Measurements from ENCODE around the gene ST6GAL2. TPM values are rescaled to one million over a fixed set of nuclear protein-coding genes. Genes with fewer than 3 reads are reported as not detected.

The ST6GAL2 gene
- total RNA-seq, 2 donors from 2014 or later = 7.8 to 17.9 TPM

DNA sequence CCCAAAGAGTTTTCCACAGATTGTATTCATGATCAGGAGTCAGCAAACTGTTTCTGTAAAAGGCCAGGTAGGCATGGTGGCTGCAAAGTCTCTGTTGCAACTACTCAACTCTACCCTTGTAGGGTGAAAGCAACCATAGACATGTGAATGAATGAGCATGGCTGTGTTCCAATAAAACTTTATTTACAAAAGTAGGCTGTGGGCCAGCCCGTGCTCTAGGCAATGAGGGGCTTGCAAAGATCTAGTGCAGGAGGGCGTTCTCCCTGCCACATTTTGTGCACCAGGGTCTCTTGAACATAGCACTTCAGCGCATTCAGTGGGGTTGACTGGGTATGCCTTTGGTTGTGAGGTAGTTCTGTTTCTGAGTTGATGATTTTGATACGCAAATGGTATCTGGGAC is 85.8 kb downstream of the ST6GAL2 start:
- Histone ChIP-seq H3K4me3 (ENCODE audit: low read length) (no peak overlapping the region), H3K9me3 (ENCODE audit: control insufficient read depth, low read length) (no peaks in the 10 kb centered on the region), H3K4me1 (ENCODE audit: control insufficient read depth, insufficient read depth, low read length) (no peaks in the 10 kb centered on the region), H3K27me3 (ENCODE audit: control insufficient read depth, insufficient read depth, low read length, poor library complexity, severe bottlenecking) (no peaks in the 10 kb centered on the region), H3K36me3 (ENCODE audit: control insufficient read depth, insufficient read depth, low read length) (no peaks in the 10 kb centered on the region), H3K27ac (ENCODE audit: low read depth, low read length) (no peak overlapping the region), H3K9ac (ENCODE audit: extremely low read depth, low read length, poor library complexity, severe bottlenecking) (no peak overlapping the region)
- Mint-ChIP-seq H3K4me3 (no peak overlapping the region), H3K4me1 (peaks cover 4% of the 10 kb centered on the region), H3K27me3 (ENCODE audit: insufficient read depth) (no peaks in the 10 kb centered on the region), H3K27ac (no peak overlapping the region), H3K9me3 (no peaks in the 10 kb centered on the region), H3K36me3 (ENCODE audit: low read depth) (peaks cover 6% of the 10 kb centered on the region)
- DNase-seq = no peak
- WGBS, 2 experiments (ENCODE audit: insufficient coverage in 1 of 2, insufficient read length in 1 of 2) = 96 to 100% methylated on average over 3 to 4 of the region's 4 CpGs
- TF ChIP-seq, protein P1, sequence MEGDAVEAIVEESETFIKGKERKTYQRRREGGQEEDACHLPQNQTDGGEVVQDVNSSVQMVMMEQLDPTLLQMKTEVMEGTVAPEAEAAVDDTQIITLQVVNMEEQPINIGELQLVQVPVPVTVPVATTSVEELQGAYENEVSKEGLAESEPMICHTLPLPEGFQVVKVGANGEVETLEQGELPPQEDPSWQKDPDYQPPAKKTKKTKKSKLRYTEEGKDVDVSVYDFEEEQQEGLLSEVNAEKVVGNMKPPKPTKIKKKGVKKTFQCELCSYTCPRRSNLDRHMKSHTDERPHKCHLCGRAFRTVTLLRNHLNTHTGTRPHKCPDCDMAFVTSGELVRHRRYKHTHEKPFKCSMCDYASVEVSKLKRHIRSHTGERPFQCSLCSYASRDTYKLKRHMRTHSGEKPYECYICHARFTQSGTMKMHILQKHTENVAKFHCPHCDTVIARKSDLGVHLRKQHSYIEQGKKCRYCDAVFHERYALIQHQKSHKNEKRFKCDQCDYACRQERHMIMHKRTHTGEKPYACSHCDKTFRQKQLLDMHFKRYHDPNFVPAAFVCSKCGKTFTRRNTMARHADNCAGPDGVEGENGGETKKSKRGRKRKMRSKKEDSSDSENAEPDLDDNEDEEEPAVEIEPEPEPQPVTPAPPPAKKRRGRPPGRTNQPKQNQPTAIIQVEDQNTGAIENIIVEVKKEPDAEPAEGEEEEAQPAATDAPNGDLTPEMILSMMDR (conservative IDR thresholded peaks at IDR 0.05) = no peak

DNA sequence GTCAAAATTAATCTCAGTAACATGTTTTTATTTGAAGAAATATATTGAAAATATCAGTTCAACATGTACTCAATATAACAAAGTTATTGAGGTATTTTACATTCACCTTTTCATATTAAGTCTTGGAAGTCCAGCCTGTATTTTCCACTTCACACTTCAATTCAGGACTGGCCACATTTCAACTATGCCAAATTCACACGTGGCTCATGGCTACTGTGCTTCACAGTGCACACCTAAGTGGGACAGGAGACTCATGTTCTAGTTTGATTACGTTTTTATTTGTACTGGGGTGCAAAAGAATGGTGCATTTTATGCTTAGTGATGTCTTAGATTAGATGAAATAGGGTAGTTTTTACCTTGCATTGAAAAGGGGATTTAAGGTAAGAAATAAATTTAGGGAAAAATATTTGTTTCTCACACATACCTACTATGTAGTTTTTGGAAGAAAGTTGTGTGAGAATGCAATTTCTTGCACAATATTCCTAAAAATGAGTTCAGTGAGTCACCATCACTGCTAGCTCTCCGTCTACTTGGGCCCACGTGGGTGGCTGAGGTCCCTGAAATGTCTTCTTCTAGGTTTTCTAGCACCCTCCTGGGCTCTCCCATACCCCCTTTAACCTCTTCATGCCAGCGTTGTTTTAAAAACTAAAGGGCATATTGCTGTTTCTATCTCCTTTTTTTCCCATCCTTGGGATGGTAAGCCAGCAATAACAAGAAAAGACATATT is 87.0 kb downstream of the ST6GAL2 start:
- no peak overlapping the region for H3K27ac ChIP-seq (ENCODE audit: low read depth, low read length)
- H3K9me3 Mint-ChIP-seq = no peaks in the 10 kb centered on the region

DNA sequence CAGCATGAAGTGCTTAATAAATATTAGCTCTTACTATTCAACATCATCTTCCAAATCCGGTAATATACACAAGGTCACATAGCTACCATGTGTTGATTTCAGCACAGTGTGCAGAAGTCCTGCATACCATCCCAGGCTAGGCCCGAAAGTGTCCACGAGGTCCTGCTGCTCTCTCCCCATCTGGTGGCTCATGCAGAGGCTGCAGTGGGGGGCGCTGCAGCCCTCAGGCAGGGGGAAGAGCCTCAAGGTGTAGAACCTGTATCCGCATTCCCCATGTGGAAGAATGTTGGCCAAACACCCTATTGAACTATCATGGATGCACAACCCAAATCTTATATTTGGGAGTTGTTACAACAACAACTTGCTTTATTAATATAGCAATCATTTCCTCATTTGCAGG is 88.5 kb downstream of the ST6GAL2 start:
- Histone ChIP-seq H3K4me3 (ENCODE audit: low read length) (no peak overlapping the region), H3K27me3 (ENCODE audit: control insufficient read depth, insufficient read depth, low read length, poor library complexity, severe bottlenecking) (no peaks in the 10 kb centered on the region), H3K4me1 (ENCODE audit: control insufficient read depth, insufficient read depth, low read length) (no peaks in the 10 kb centered on the region), H3K9ac (ENCODE audit: extremely low read depth, low read length, poor library complexity, severe bottlenecking) (no peak overlapping the region), H3K9me3 (ENCODE audit: control insufficient read depth, low read length) (peaks cover 2% of the 10 kb centered on the region), H3K36me3 (ENCODE audit: control insufficient read depth, insufficient read depth, low read length) (no peaks in the 10 kb centered on the region), H3K27ac (ENCODE audit: low read depth, low read length) (no peak overlapping the region)
- H3K9me3 Mint-ChIP-seq = peaks cover 8% of the 10 kb centered on the region
- TF ChIP-seq, protein P1 (conservative IDR thresholded peaks at IDR 0.05) = no peak
- peaks cover 6% of the 10 kb centered on the region for H3K36me3 Mint-ChIP-seq (ENCODE audit: low read depth)
- H3K4me3 Mint-ChIP-seq = no peak overlapping the region
- H3K4me1 Mint-ChIP-seq = peaks cover 4% of the 10 kb centered on the region
- no peak overlapping the region for H3K27ac Mint-ChIP-seq
- 89 to 100% methylated on average over 3 to 5 of the region's 5 CpGs for WGBS, 2 experiments (ENCODE audit: insufficient coverage in 1 of 2, insufficient read length in 1 of 2)
- no peaks in the 10 kb centered on the region for H3K27me3 Mint-ChIP-seq (ENCODE audit: insufficient read depth)
- DNase-seq = no peak

More for the DNA sequence above, 87.0 kb downstream of the ST6GAL2 start:
- Histone ChIP-seq H3K9ac (ENCODE audit: extremely low read depth, low read length, poor library complexity, severe bottlenecking) (no peak overlapping the region), H3K4me1 (ENCODE audit: control insufficient read depth, insufficient read depth, low read length) (no peaks in the 10 kb centered on the region), H3K36me3 (ENCODE audit: control insufficient read depth, insufficient read depth, low read length) (no peaks in the 10 kb centered on the region), H3K4me3 (ENCODE audit: low read length) (no peak overlapping the region), H3K27me3 (ENCODE audit: control insufficient read depth, insufficient read depth, low read length, poor library complexity, severe bottlenecking) (no peaks in the 10 kb centered on the region), H3K9me3 (ENCODE audit: control insufficient read depth, low read length) (no peaks in the 10 kb centered on the region)
- peaks cover 6% of the 10 kb centered on the region for H3K36me3 Mint-ChIP-seq (ENCODE audit: low read depth)
- H3K4me3 Mint-ChIP-seq = no peak overlapping the region
- TF ChIP-seq, protein P1 (conservative IDR thresholded peaks at IDR 0.05) = no peak
- no peaks in the 10 kb centered on the region for H3K27me3 Mint-ChIP-seq (ENCODE audit: insufficient read depth)
- WGBS, 2 experiments (ENCODE audit: insufficient coverage in 1 of 2, insufficient read length in 1 of 2) = 91 to 95% methylated on average over 5 of the region's 5 CpGs
- no peak for DNase-seq
- peaks cover 4% of the 10 kb centered on the region for H3K4me1 Mint-ChIP-seq
- H3K27ac Mint-ChIP-seq = no peak overlapping the region
